ENCODE data around the gene ACSM4.

DNA sequence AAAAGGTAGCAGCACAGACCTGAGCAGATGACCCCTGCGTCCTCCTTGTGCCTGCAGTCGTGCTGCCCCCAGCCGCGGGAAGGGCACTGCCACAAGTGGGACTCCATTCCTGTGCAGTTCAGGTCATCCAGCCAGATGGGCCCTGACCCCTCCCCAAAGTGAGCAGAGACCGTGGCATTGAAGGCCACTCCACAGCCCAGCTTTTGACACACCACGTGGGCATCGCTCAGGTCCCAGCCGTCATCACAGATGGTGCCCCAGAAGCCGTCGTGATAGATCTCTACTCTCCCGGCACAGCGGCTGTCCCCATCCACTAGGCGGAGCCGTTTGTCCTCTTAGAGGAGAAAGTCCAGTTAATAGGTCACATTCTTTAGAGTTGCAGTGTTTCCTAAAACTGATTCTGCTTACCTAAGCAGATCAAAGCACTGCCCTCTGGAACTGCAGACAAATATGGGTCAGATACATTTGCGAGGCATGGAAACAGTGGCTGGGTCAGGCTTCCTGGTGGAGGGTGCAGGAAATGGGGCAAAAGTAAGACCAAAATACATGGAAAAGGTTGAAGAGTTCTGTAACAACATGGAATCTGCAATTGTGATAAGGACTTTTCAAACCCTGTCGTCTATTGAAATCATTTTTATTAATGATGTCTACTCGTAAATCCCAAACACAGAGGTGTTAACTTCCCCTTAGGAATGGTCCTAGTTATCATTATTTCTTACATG is 70.7 kb downstream of the ACSM4 start:
- TF ChIP-seq EZH2phosphoT487 (IDR thresholded peaks at IDR 0.05; ENCODE audit: borderline replicate concordance, low read depth, low read length) = no peak
- TF ChIP-seq, protein P1, sequence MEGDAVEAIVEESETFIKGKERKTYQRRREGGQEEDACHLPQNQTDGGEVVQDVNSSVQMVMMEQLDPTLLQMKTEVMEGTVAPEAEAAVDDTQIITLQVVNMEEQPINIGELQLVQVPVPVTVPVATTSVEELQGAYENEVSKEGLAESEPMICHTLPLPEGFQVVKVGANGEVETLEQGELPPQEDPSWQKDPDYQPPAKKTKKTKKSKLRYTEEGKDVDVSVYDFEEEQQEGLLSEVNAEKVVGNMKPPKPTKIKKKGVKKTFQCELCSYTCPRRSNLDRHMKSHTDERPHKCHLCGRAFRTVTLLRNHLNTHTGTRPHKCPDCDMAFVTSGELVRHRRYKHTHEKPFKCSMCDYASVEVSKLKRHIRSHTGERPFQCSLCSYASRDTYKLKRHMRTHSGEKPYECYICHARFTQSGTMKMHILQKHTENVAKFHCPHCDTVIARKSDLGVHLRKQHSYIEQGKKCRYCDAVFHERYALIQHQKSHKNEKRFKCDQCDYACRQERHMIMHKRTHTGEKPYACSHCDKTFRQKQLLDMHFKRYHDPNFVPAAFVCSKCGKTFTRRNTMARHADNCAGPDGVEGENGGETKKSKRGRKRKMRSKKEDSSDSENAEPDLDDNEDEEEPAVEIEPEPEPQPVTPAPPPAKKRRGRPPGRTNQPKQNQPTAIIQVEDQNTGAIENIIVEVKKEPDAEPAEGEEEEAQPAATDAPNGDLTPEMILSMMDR (conservative IDR thresholded peaks at IDR 0.05; ENCODE audit: low read length) = peak; percentile 66
